ENCODE data around the gene SART3. TPM values are rescaled to one million over a fixed set of nuclear protein-coding genes. Genes with fewer than 3 reads are reported as not detected.
A peak's percentile ranks its signal among the peaks of the same experiment; 100 is the strongest.

The SART3 gene
- total and polyA plus RNA-seq, 10 of the 15 experiments (the other 5 are each of a cell fraction or from before 2014, with no cell fraction given): 8.8 to 179 (median 54.9) TPM

- peak; percentile 84 for TF ChIP-seq ATF2 (IDR thresholded peaks at IDR 0.05; ENCODE audit: low read length)
- TF ChIP-seq JUNB (IDR thresholded peaks at IDR 0.05): peak; percentile 99
- TF ChIP-seq GABPA (IDR thresholded peaks at IDR 0.05; ENCODE audit: low read depth): peak; percentile 55; the same call in 1 of the 2 replicates
- TF ChIP-seq MEF2A (IDR thresholded peaks at IDR 0.05; ENCODE audit: insufficient read depth, low read depth, low read length): peak; percentile 55; the same call in 1 of the 2 replicates
- TF ChIP-seq EP300 (IDR thresholded peaks at IDR 0.05; ENCODE audit: borderline replicate concordance in 1 of 2, control insufficient read depth in 1 of 2, low read depth in 2 of 2, low read length in 2 of 2): peak in 1 of 2 experiments; percentile 84; a peak in 1 of 4 replicates
- TF ChIP-seq RELB (IDR thresholded peaks at IDR 0.05; ENCODE audit: low read depth): peak; percentile 6; the same call in 1 of the 2 replicates
- TF ChIP-seq ZNF207 (IDR thresholded peaks at IDR 0.05; ENCODE audit: borderline replicate concordance): no peak
- peak; percentile 30; the same call in 1 of the 2 replicates for TF ChIP-seq NBN (IDR thresholded peaks at IDR 0.05)
- TF ChIP-seq MAX (IDR thresholded peaks at IDR 0.05; ENCODE audit: low read depth, low read length): no peak
- TF ChIP-seq DPF2 (IDR thresholded peaks at IDR 0.05): peak; percentile 21; the same call in 1 of the 2 replicates
- TF ChIP-seq ATF7 (IDR thresholded peaks at IDR 0.05; ENCODE audit: low read depth): peak; percentile 28; the same call in 1 of the 2 replicates
- no peak for TF ChIP-seq CUX1 (IDR thresholded peaks at IDR 0.05; ENCODE audit: insufficient replicate concordance, low read depth, low read length)
- 0 out of 4 replicates have a peak, but pooled peaks of 1 of the 2 experiments have one; percentile 27 for TF ChIP-seq SRF (IDR thresholded peaks at IDR 0.05; ENCODE audit: low read depth in 2 of 2, low read length in 2 of 2)
- no peak for TF ChIP-seq E2F4 (IDR thresholded peaks at IDR 0.05; ENCODE audit: low read depth, low read length)
Observed at GRCh38 chr12:108573317-108573716, 12.3 kb upstream of the SART3 start (continued).

All from GM12878 (cell line).